Ishikawa (cell line): Measurements from ENCODE around the gene TPX2.

Source experiments
- CEBPB ChIP-seq: IDR thresholded peaks from 2 replicates; pipeline ENCODE4 v1.6.1; 2012
- CREB1 ChIP-seq: IDR thresholded peaks from 2 replicates; pipeline ENCODE4 v1.6.1; 2012; ENCODE audit warnings: low read depth
- EGR1 ChIP-seq: IDR thresholded peaks from 2 replicates; pipeline ENCODE4 v1.6.1; 2012
- EP300 ChIP-seq: IDR thresholded peaks from 2 replicates; pipeline ENCODE4 v1.6.1; 2012; ENCODE audit warnings: borderline replicate concordance
- FOXM1 ChIP-seq: IDR thresholded peaks from 2 replicates; pipeline ENCODE4 v1.6.1; 2012; ENCODE audit warnings: low read depth, borderline replicate concordance
- MAX ChIP-seq: IDR thresholded peaks from 2 replicates; pipeline ENCODE4 v1.6.1; 2012
- NFIC ChIP-seq: IDR thresholded peaks from 2 replicates; pipeline ENCODE4 v1.6.1; 2012
- RAD21 ChIP-seq: IDR thresholded peaks from 2 replicates; pipeline ENCODE4 v1.6.1; 2012; ENCODE audit warnings: low read depth
- REST ChIP-seq: IDR thresholded peaks from 2 replicates; pipeline ENCODE4 v1.6.1; 2012; ENCODE audit warnings: low read depth, mild to moderate bottlenecking
- TAF1 ChIP-seq: IDR thresholded peaks from 2 replicates; pipeline ENCODE4 v1.6.1; 2012; ENCODE audit warnings: low read depth, mild to moderate bottlenecking
- TCF12 ChIP-seq: IDR thresholded peaks from 2 replicates; pipeline ENCODE4 v1.6.1; 2012; ENCODE audit warnings: low read depth
- TEAD4 ChIP-seq: IDR thresholded peaks from 2 replicates; pipeline ENCODE4 v1.6.1; 2012
- YY1 ChIP-seq: IDR thresholded peaks from 2 replicates; pipeline ENCODE4 v1.6.1; 2012; ENCODE audit warnings: low read depth
- ZBTB7A ChIP-seq: IDR thresholded peaks from 2 replicates; pipeline ENCODE4 v1.6.1; 2012; ENCODE audit warnings: low read depth
- TF ChIP-seq, protein P1 (sequence below): IDR thresholded peaks from 2 replicates; pipeline ENCODE4 v1.6.1; 2012

The TPX2 gene

GRCh38 chr20:31823360-31824124 lies 84.5 kb downstream of the TPX2 start:
- no peak for TF ChIP-seq NFIC

DNA sequence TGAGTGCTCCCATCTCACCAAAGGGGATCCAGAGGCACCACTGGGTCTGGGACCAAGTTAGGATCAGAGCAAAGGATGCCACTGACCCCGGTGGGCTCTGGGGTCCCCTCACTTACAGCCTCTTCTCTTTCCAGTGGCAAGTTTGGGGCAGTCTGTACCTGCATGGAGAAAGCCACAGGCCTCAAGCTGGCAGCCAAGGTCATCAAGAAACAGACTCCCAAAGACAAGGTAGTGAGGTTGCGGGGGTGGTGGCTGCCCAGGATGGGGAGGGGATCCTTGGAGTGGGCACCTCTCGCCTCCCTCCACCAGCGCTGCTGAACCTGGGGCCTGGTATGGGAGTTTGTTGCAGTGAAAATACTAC lies 85.0 kb downstream of the TPX2 start:
- TF ChIP-seq CREB1 (no peak), MAX (no peak), TEAD4 (no peak), REST (no peak), EGR1 (no peak)

- no peak for TF ChIP-seq REST
- TF ChIP-seq TAF1, result no peak
- no peak for TF ChIP-seq NFIC
- no peak for TF ChIP-seq CREB1
- no peak for TF ChIP-seq TCF12
- TF ChIP-seq, protein P1, sequence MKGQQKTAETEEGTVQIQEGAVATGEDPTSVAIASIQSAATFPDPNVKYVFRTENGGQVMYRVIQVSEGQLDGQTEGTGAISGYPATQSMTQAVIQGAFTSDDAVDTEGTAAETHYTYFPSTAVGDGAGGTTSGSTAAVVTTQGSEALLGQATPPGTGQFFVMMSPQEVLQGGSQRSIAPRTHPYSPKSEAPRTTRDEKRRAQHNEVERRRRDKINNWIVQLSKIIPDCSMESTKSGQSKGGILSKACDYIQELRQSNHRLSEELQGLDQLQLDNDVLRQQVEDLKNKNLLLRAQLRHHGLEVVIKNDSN, result no peak
- TF ChIP-seq TEAD4, result no peak
Measured at GRCh38 chr20:31824554-31825313, 85.6 kb downstream of the TPX2 start.

- TF ChIP-seq ZBTB7A (no peak), MAX (no peak), CEBPB (no peak), YY1 (no peak), EGR1 (no peak), TEAD4 (no peak), FOXM1 (no peak), TAF1 (no peak), CREB1 (no peak), TCF12 (no peak), REST (no peak), EP300 (no peak), NFIC (no peak), RAD21 (no peak)
- TF ChIP-seq, protein P1, result no peak
Measured at GRCh38 chr20:31826074-31826473, 87.0 kb downstream of the TPX2 start.

GRCh38 chr20:31827059-31827458 lies 88.0 kb downstream of the TPX2 start:
- TF ChIP-seq CREB1 (no peak), EP300 (no peak), EGR1 (no peak), MAX (no peak), REST (no peak), TCF12 (no peak), NFIC (no peak), ZBTB7A (no peak), CEBPB (no peak), TEAD4 (no peak), TAF1 (no peak), RAD21 (no peak)
- TF ChIP-seq, protein P1, result no peak
